Stimulated activated CD4-positive, alpha-beta T cell treated with anti-CD3 and anti-CD28 coated beads, Interleukin-4, amount 100 ng/mL, for 48 hours (primary cell): Measurements from ENCODE around the gene LY6G5B.

Experiments
- DNase-seq, 2 donors: peaks; one replicate each; pipeline ENCODE4 v3.0.0-alpha.2; 2020; ENCODE audit warnings: low read depth in 2 of 2

The LY6G5B gene

GRCh38 chr6:31662124-31662723, 7.6 kb upstream of the LY6G5B start:
- DNase-seq: no peak

GRCh38 chr6:31663126-31663960, 6.4 kb upstream of the LY6G5B start:
- DNase-seq: no peak

GRCh38 chr6:31663961-31664789, 5.6 kb upstream of the LY6G5B start:
- DNase-seq: no peak

GRCh38 chr6:31664790-31665500, 4.8 kb upstream of the LY6G5B start, which contains the start of gene GPANK1:
Gene GPANK1 (minus strand): TSS chr6:31664997. CDS start chr6:31664478, 519 bp downstream.
- DNase-seq: peak; percentile 77 to 84

- peak; percentile 97 for DNase-seq
Measured at GRCh38 chr6:31665501-31666336, 4.1 kb upstream of the LY6G5B start, which contains the start of gene CSNK2B. Gene CSNK2B (plus strand): TSS chr6:31666080. CDS start chr6:31666832, 752 bp downstream.

- no peak for DNase-seq
Measured at GRCh38 chr6:31666337-31666965, 3.3 kb upstream of the LY6G5B start.

- DNase-seq: no peak
Measured at GRCh38 chr6:31676322-31676903, 6.6 kb downstream of the LY6G5B start.

- no peak for DNase-seq
Measured at GRCh38 chr6:31676904-31677303, 7.1 kb downstream of the LY6G5B start.

GRCh38 chr6:31677955-31678354, 8.2 kb downstream of the LY6G5B start:
- no peak for DNase-seq

- DNase-seq: peak; percentile 48 to 59
Measured at GRCh38 chr6:31680226-31681134, 10.7 kb downstream of the LY6G5B start, which contains the start of gene LY6G5C. Gene LY6G5C (minus strand): TSS chr6:31681067. CDS start chr6:31680373, 694 bp downstream.

GRCh38 chr6:31681135-31681671, 11.4 kb downstream of the LY6G5B start:
- DNase-seq: peak in 1 of 2 donors; percentile 44

- no peak for DNase-seq
Measured at GRCh38 chr6:31683591-31683990, 13.8 kb downstream of the LY6G5B start.

- no peak for DNase-seq
Measured at GRCh38 chr6:31686483-31686882, 16.7 kb downstream of the LY6G5B start.

GRCh38 chr6:31687321-31687720, 17.5 kb downstream of the LY6G5B start:
- DNase-seq: no peak

GRCh38 chr6:31687860-31688693, 18.3 kb downstream of the LY6G5B start:
- DNase-seq: no peak

- DNase-seq: no peak
Measured at GRCh38 chr6:31689249-31690110, 19.7 kb downstream of the LY6G5B start.
